ENCODE results near the gene HS3ST1. TPM values are rescaled to one million over a fixed set of nuclear protein-coding genes. Genes with fewer than 3 reads are reported as not detected.
A peak's percentile ranks its signal among the peaks of the same experiment; 100 is the strongest.

Gene HS3ST1
- total RNA-seq, 1 experiment from 2014 or later = 134 TPM

DNA sequence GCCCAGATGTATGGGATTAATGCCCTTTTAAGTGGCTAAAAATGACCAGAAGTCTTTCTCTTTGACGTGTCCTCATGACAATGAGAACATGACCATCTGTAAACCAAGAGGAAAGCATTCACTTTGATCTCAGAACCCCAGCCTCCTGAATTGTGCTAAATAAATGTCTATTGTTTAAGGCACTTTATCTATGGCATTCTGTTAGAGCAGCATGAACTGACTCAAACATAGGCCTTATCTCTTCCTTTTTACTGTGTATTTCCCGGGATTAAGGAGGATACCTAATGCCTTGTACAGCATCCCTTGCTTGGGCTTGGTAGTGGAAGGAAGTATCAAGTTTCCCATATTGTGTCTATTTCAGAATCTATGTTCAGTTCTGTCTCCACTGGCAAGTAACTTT is 47.2 kb upstream of the HS3ST1 start:
- POLR2A ChIA-PET = no interaction called here
- Histone ChIP-seq H2AFZ (ENCODE audit: low read depth, low read length, poor library complexity, severe bottlenecking) (no peak overlapping the region), H3K27ac (ENCODE audit: low read depth, low read length) (no peak overlapping the region), H3K9ac (ENCODE audit: low read length) (no peak overlapping the region), H3K4me2 (ENCODE audit: low read length) (no peak overlapping the region), H3K9me3 (ENCODE audit: control insufficient read depth in 1 of 2, insufficient read depth in 1 of 2, low read depth in 1 of 2, low read length in 2 of 2) (no peaks in the 10 kb centered on the region), H3K79me2 (ENCODE audit: insufficient read depth, low read length) (no peaks in the 10 kb centered on the region), H3K4me3 (replicated peaks in 1 of 2; ENCODE audit: low read depth in 1 of 2, low read length in 2 of 2) (no peak overlapping the region), H3K36me3 (ENCODE audit: control insufficient read depth in 1 of 2, insufficient read depth in 2 of 2, low read length in 2 of 2) (no peaks in the 10 kb centered on the region), H4K20me1 (ENCODE audit: insufficient read depth) (no peaks in the 10 kb centered on the region), H3K9me2 (ENCODE audit: insufficient read depth) (no peaks in the 10 kb centered on the region), H3K4me1 (ENCODE audit: control insufficient read depth in 1 of 2, insufficient read depth in 2 of 2, low read length in 2 of 2) (peaks cover 0 to 13% of the 10 kb centered on the region in 2 experiments; a peak in 2 of 4 replicates), H3K27me3 (ENCODE audit: insufficient read depth, low read length) (no peaks in the 10 kb centered on the region)
- DNase-seq (ENCODE audit: low read depth, low spot score) (no peak), ATAC-seq (no peak)
- TF ChIP-seq POLR2A (IDR thresholded peaks at IDR 0.05; ENCODE audit: borderline replicate concordance, extremely low read depth, insufficient read depth, insufficient read length) (no peak), FOSL1 (IDR thresholded peaks at IDR 0.05; ENCODE audit: low read depth) (no peak), TCF7L2 (IDR thresholded peaks at IDR 0.05; ENCODE audit: borderline replicate concordance, extremely low read depth, insufficient read depth, insufficient read length) (no peak), RAD21 (IDR thresholded peaks at IDR 0.05; ENCODE audit: low read depth) (no peak), CTCF (IDR thresholded peaks at IDR 0.05 in 2 of 3, conservative IDR thresholded peaks at IDR 0.05 in 1 of 3; ENCODE audit: borderline replicate concordance in 1 of 3, insufficient read depth in 1 of 3, low read depth in 2 of 3, low read length in 2 of 3) (no peak), YY1 (IDR thresholded peaks at IDR 0.05; ENCODE audit: extremely low read depth, insufficient replicate concordance, low read depth, low read length) (no peak)
- TF ChIP-seq, protein P1, sequence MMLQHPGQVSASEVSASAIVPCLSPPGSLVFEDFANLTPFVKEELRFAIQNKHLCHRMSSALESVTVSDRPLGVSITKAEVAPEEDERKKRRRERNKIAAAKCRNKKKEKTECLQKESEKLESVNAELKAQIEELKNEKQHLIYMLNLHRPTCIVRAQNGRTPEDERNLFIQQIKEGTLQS (IDR thresholded peaks at IDR 0.05) = no peak
- RAD21 ChIA-PET (ENCODE audit: low non-redundant PET in 1 of 2, low total read pairs in 2 of 2, uncharacterized antibody in 2 of 2, unreplicated experiment in 2 of 2) = no interaction called here
- no TSS peak for BruUV-seq (replicated peaks)
- CTCF ChIA-PET = no interaction called here
- intact Hi-C loops (cut with micrococcal nuclease) = no loop called here

DNA sequence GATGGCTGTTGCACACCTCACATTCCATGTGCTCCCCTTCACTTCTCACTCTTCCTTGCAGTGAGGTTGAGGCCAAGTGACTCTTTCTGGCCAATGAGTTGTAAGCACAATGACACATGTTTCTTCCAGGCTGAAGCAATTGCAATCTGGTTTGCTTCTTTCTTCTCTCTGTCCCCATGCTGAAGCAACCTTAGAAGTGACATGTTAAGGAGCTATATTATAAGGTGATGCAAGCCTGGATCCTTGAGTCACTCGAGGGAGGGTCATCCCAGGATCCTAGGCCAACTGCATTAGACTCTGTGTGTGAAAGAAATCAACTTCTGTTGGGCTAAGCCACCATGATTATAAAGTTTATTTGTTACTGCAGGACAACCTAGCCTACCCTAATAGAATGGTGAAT is 45.5 kb upstream of the HS3ST1 start:
- Histone ChIP-seq H3K4me3 (replicated peaks in 1 of 2; ENCODE audit: low read depth in 1 of 2, low read length in 2 of 2) (no peak overlapping the region), H3K27me3 (ENCODE audit: insufficient read depth, low read length) (no peaks in the 10 kb centered on the region), H3K79me2 (ENCODE audit: insufficient read depth, low read length) (no peaks in the 10 kb centered on the region), H3K27ac (ENCODE audit: low read depth, low read length) (no peak overlapping the region), H3K9ac (ENCODE audit: low read length) (no peak overlapping the region), H3K4me2 (ENCODE audit: low read length) (no peak overlapping the region), H3K9me2 (ENCODE audit: insufficient read depth) (no peaks in the 10 kb centered on the region), H3K9me3 (ENCODE audit: control insufficient read depth in 1 of 2, insufficient read depth in 1 of 2, low read depth in 1 of 2, low read length in 2 of 2) (no peaks in the 10 kb centered on the region), H3K4me1 (ENCODE audit: control insufficient read depth in 1 of 2, insufficient read depth in 2 of 2, low read length in 2 of 2) (peaks cover 0 to 13% of the 10 kb centered on the region in 2 experiments; a peak in 1 of 4 replicates), H4K20me1 (ENCODE audit: insufficient read depth) (no peaks in the 10 kb centered on the region), H3K36me3 (ENCODE audit: control insufficient read depth in 1 of 2, insufficient read depth in 2 of 2, low read length in 2 of 2) (no peaks in the 10 kb centered on the region), H2AFZ (ENCODE audit: low read depth, low read length, poor library complexity, severe bottlenecking) (peak overlapping the region; percentile 3)
- ATAC-seq (no peak), DNase-seq (ENCODE audit: low read depth, low spot score) (no peak)
- ChIA-PET RAD21 (ENCODE audit: low non-redundant PET in 1 of 2, low total read pairs in 2 of 2, uncharacterized antibody in 2 of 2, unreplicated experiment in 2 of 2) (no interaction called here), POLR2A (no interaction called here), CTCF (no interaction called here)
- intact Hi-C loops (cut with micrococcal nuclease) = no loop called here
- no TSS peak for BruUV-seq (replicated peaks)
- TF ChIP-seq EGR1 (IDR thresholded peaks at IDR 0.05; ENCODE audit: low read depth) (no peak), SP1 (IDR thresholded peaks at IDR 0.05; ENCODE audit: low read depth) (no peak), SIN3A (IDR thresholded peaks at IDR 0.05; ENCODE audit: low read depth) (no peak), CEBPB (IDR thresholded peaks at IDR 0.05; ENCODE audit: low read depth) (no peak), ZNF274 (IDR thresholded peaks at IDR 0.05; ENCODE audit: low read depth, low read length) (no peak), JUND (IDR thresholded peaks at IDR 0.05) (no peak), POLR2AphosphoS5 (IDR thresholded peaks at IDR 0.05; ENCODE audit: low read depth, low read length) (no peak), ZFX (IDR thresholded peaks at IDR 0.05) (no peak)

Measured in HCT116 (cell line).